GM21526 (cell line): ENCODE measurements around the gene ARHGEF17.
"Not testable (repeated sequence)": the region's sequence is repeated elsewhere in the genome, so short reads cannot be mapped to it uniquely, and the experiment has no call there.

ENCODE experiments used
- ATAC-seq: cut with Tn5 transposase; IDR thresholded peaks from one replicate; pipeline ENCODE4 v1.9.1; 2021; ENCODE audit warnings: moderate library complexity; ENCODE audit not compliant: unreplicated experiment, low FRiP score

Gene ARHGEF17

GRCh38 chr11:73271936-73272679 is 36.0 kb upstream of the ARHGEF17 start, which contains the start of gene P2RY6:
Gene P2RY6, plus strand, starts transcription at chr11:73272338. Its CDS starts 24,181 bp downstream, at chr11:73296519.
- no peak for ATAC-seq

DNA sequence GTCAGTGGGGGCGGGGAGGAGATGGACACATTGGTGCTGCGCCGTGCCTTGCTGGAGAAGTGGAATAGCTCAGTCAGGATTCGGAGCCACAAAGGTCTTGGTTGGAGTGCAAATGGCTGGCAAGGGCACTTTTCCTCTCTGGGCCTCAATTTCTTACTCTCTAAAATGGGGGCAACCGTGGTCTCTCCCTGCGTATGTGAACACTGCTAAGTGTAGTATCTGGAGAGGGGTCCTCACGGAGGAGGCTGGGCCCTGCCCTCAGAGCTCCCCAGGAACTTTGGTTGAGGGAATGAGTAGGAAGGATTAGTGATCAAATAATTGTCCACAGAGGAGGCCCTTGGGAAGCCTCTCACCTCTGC is 35.4 kb upstream of the ARHGEF17 start:
- no peak for ATAC-seq

GRCh38 chr11:73273222-73273895 is 34.7 kb upstream of the ARHGEF17 start:
- ATAC-seq, result no peak

- not testable (repeated sequence) for ATAC-seq
Measured at GRCh38 chr11:73274191-73274590, 33.9 kb upstream of the ARHGEF17 start.

DNA sequence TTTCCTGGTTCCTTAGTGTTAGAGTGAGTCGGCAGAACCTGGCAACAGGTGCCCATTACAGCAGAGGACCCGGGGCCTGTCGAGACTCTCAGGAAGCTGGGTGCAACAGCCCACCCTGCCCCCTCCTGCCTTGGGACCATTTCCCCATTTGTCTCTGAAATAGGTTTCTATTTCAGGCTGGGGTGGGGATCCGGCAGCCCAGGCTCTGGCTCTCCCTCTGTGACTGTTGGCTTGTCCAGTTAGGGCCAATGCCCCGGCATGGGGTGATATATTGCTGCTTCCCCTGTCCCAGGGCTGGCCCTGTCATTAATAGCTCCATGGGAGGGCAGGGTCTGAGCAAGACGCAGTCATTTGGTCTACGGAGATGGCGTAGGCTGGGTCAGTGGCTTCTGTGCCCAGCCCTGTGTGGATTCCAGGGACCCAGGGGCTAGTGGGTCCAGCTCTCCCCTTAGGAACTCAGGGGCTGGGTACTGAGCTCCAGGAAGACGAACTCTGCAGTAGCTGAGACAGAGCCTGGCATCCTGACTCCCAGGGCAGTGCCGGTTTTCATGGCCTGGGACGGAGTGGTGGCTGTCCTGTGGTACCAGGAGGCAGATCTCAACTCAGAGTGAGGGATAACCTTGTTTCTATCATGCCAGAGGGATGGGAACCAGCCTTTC is 33.2 kb upstream of the ARHGEF17 start:
- no peak for ATAC-seq

GRCh38 chr11:73275381-73275750 is 32.7 kb upstream of the ARHGEF17 start:
- ATAC-seq, result no peak

GRCh38 chr11:73277467-73277866 is 30.6 kb upstream of the ARHGEF17 start:
- ATAC-seq, result no peak

GRCh38 chr11:73280626-73281025 is 27.4 kb upstream of the ARHGEF17 start:
- ATAC-seq, result no peak

DNA sequence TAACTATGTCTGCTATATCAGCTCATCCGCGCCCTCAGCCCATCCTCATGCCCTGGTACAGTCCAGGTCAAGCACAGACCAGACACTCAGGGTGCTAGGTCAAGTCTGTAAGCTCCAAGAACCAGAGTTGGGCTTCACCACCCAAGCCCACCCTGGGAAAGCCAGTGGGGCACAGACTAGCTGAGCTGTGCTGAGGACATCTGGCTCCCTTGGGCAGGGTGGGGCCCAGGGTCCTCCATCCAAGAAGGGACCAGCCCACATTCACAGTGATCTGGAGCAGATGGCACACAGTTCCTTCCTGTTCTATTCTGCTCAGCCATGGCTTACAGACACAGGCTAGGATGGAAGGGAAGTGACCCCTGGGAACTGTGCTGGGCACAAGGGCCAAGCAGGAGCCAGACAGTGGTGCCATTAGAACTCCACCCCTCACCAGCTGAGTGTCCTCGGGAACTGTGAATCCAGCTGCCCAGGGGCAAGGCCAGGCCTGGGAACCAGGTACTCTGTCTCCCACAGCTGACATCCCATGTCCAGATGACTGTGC is 26.8 kb upstream of the ARHGEF17 start:
- ATAC-seq, result no peak

DNA sequence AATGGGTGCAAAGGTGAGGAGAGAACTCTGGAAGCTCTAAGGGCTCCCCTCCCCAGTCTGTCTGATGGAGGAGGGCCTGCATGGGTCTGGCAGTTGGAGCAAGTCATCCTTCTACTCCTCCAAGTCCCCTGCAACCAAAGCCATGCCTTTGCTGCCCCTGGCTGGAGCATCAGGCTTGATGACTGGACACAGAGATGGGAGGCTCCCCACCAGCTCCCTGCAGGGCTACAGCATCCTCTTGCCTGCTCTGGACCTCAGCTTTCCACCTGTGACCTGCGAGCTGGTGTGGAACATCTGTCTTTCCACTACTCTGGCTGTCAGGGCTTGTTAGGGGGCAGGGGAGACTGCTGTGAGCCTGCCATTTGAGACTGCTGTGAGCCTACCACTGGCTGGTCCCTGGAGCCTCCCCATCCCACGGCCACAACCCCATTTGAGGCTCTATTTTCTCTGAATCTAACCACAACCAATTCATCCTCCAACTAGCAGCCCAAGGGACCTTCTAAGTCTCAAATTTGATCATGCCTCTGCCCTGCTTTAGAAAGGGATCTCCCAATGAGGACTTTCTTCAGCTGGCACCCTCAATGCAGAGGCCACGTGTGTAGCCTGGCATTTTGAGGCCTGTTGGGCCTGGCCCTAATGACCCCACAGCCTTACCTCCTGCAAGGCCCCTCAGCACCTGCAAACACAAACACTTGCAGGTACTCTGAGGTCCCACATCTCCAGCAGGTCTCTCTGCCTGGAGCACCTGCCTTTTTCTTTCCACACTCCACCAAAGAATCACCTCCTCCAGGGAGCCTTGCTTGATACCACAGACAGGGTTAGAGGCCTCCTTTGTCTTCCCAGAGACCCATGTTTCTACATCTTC is 26.0 kb upstream of the ARHGEF17 start:
- ATAC-seq, result no peak

DNA sequence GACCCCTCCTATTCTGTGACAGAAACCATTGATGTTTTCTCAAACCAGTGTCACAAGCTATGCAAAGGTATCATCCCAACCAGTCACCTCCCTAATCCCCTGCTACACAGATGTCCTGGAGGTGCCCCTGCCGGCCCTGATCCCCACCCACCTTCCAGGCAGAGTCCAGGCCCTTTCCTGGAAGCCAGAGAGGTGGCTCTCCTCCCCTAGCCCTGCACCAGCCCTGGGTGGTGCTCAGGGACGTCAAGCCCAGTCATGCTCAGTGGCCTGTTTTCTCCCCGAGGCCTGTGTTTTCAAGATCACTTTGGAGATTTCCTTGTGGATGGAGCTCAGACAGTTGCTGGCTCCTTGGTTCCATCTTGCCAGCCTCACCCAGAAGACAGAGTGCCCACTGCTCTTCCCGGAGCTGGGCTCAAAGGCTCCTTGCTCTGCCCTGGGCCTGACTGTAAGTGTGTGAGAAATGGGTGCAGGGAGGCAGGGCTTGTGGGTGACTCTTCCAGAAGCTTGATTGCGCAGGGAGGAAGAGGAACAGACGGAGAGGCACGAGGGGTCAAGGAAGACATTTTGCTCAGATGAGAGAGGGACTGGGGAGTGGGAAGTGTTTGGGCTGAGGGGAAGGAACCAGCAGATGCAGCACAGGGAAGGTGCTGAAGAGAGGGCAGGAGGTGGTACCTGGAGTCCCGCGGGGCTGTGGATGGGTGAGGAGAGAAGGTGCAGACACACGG is 24.6 kb upstream of the ARHGEF17 start:
- no peak for ATAC-seq

- no peak for ATAC-seq
Measured at GRCh38 chr11:73284106-73284505, 24.0 kb upstream of the ARHGEF17 start.

GRCh38 chr11:73285721-73286120 is 22.4 kb upstream of the ARHGEF17 start:
- no peak for ATAC-seq

GRCh38 chr11:73286240-73286810 is 21.8 kb upstream of the ARHGEF17 start:
- no peak for ATAC-seq

DNA sequence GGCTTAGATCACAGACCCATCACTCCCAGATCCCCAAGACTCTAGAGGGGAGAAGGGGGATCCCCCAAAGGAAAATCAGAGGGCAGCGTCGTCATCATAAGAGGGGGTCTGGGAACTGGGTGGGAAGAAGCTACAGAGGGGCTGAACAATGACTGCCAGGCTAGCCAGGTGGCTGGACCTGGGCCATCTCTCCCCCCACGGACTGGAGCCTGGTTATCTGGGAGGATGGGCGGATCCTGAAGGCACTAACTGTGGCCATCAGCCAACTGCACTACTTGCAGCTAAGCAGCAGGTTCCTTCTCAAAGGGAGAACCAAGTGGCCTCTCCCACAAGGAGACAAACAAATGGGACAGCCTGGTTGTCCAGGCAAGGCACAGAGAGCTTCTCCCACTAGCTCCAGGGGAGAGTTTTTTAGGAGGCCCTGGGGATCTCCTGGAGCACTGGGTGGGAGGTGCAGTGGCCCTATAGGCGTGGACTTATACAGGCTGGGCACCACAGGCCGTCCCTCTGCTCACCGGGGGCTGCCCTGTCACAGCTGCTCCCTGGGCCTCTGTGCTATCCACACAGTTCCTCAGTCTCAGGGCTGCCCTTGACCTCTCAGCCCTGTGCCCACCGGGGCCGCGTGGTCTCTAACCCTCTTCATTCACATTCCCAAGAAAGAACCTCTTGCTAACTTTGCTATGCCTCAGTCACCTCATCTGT is 20.5 kb upstream of the ARHGEF17 start:
- no peak for ATAC-seq

DNA sequence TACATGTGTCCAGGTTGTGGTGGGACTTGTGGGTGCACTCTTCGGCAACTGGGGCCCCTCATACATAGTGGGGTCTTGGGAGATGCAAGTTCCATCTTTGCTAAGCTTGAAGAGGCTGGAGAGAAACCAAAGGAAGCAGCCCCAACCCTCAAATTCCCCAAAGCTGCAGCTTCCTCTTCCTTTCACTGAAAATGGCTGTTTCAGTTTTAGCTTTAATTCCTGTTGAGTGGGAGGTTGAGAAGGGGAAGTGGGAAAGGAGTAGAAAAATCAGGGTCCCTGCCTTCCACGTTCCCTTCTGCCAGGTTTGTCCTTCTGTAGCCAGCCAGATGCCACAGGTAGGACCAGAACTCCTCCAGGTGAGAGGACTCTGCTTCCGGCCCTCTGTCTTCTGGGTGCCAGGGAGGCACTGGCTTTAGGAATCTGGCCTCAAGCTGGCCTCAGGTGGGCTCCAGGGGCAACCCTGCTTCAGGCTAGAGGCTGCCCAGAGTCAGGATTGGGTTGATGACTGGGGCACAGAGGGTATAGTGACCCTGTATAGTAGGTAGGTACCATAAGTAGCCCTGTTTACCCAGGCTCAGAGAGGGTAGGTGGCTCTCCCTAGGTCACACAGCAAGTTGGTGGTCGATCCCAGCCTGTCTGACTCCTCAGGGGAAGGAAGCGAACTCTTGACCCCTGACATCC is 19.7 kb upstream of the ARHGEF17 start:
- no peak for ATAC-seq

DNA sequence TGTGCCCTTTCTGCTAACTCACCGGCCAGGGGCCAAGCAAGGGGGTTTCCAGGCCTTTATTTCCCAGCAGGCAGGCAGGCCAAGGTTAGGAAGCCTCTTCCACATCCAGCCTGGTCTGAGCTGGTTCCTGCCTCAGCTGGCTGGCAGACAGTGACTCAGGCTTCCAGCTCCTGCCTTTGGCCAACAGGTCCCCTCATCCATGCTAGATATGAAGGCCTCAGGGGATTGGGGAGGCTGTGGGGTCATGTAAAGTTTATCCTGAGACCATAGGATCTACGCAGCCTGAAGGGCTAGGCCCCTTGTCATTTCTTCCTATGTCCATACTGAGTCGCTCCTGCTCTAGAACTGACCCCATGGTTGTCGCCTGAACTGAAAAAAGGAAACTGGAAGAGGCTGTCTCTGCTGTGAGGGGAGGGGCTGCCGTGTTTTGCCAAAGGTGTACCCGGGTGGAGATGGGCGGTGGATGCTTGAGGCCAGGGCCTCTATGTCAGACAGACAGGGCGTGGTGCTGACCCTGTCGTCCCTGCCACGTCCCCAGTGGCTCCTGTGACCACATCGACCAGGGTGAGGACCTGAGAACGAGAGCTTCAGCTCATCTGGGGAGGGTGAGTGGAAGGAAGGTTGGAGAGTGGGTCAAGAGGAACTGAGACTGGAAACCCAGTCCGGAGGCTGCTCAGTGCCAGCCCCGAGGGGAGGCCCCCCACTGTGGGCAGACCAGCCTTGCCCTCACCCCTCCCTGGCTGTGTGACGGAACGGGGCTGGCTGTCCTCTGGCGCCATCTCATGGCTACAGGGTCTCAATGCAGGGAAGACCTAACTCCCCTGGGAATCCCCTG is 19.0 kb upstream of the ARHGEF17 start:
- no peak for ATAC-seq
